Measurements from ENCODE around the gene TGFBR3.
"Not testable (repeated sequence)": the region's sequence is repeated elsewhere in the genome, so short reads cannot be mapped to it uniquely, and the experiment has no call there.

DNA sequence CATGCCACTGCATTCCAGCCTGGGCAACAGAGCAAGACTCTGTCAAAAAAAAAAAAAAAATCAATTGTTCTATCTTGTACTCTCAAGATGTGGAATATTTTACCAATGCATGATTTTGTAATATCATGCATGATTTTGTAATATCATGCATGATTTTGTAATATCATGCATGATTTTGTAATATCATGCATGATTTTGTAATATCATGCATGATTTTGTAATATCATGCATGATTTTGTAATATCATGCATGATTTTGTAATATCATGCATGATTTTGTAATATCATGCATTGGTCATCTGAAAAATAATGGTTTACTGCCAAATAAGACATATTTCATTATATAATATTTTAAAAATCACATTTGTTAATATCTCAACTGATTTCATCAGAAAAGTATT is 45.7 kb downstream of the TGFBR3 start:
- not testable (repeated sequence) for TF ChIP-seq POLR2AphosphoS5, POLR2A (IDR thresholded peaks at IDR 0.05; ENCODE audit: low read depth, low read length)
